PC-9 (cell line): ENCODE results near the gene FAM53A. TPM values are rescaled to one million over a fixed set of nuclear protein-coding genes. Genes with fewer than 3 reads are reported as not detected.

Experiments
- BruUV-seq: library from RNA; stranded (reverse); fragments of 400-500 nt; replicated peaks from 2 replicates; lab custom pipeline; 2021; lab: Mats Ljungman, UMichigan
- CTCF ChIA-PET: fragments of 300-600 bp; sonication (Branson Sonifier 250); formaldehyde crosslinking; loops from one replicate; lab custom pipeline; 2022; ENCODE audit warnings: antibody characterized with exemption; lab: Charles Lee
- POLR2A ChIA-PET: fragments of 300-600 bp; sonication (Branson Sonifier 250); formaldehyde crosslinking; loops from one replicate; lab custom pipeline; 2022; ENCODE audit warnings: antibody characterized with exemption; ENCODE audit not compliant: unreplicated experiment; lab: Charles Lee
- DNase-seq, 2 experiments: peaks; one replicate each; pipeline versions ENCODE4 v3.0.0 to v3.0.0-alpha.2; 2015 to 2022; ENCODE audit warnings: mixed read lengths in 1 of 2
- H2AFZ ChIP-seq: fragments of 200-600 bp; sonication (generic); 2 replicates; pipeline ENCODE4 v1.8.1; 2017; ENCODE audit warnings: antibody characterized with exemption
- H3F3A ChIP-seq: fragments of 200-600 bp; sonication (generic); 2 replicates; pipeline ENCODE4 v1.8.1; 2017; ENCODE audit warnings: antibody characterized with exemption, mild to moderate bottlenecking, low read depth; ENCODE audit not compliant: insufficient read depth
- H3K27ac ChIP-seq: fragments of 200-600 bp; sonication (generic); 2 replicates; pipeline ENCODE4 v1.6.1; 2016; ENCODE audit warnings: mixed run types
- H3K27me3 ChIP-seq: fragments of 200-600 bp; sonication (generic); 2 replicates; pipeline ENCODE4 v1.6.1; 2016; ENCODE audit warnings: low read depth, mixed run types; ENCODE audit not compliant: insufficient read depth
- H3K36me3 ChIP-seq: fragments of 200-600 bp; sonication (generic); 2 replicates; pipeline ENCODE4 v1.6.1; 2016; ENCODE audit warnings: low read depth, mixed run types
- H3K4me1 ChIP-seq: fragments of 200-600 bp; sonication (generic); replicated peaks from 2 replicates; pipeline ENCODE4 v1.6.1; 2016; ENCODE audit warnings: mixed run types; ENCODE audit not compliant: insufficient read depth
- H3K4me2 ChIP-seq: fragments of 200-600 bp; sonication (generic); 2 replicates; pipeline ENCODE4 v1.6.1; 2017; ENCODE audit warnings: mixed run types
- H3K4me3 ChIP-seq: fragments of 200-600 bp; sonication (generic); 2 replicates; pipeline ENCODE4 v1.6.1; 2016; ENCODE audit warnings: mixed run types
- H3K79me2 ChIP-seq: fragments of 200-600 bp; sonication (generic); 2 replicates; pipeline ENCODE4 v1.6.1; 2017; ENCODE audit warnings: low read depth, mixed run types
- H3K9me2 ChIP-seq: fragments of 200-600 bp; sonication (generic); 2 replicates; pipeline ENCODE4 v1.8.1; 2017; ENCODE audit warnings: mild to moderate bottlenecking; ENCODE audit not compliant: insufficient read depth
- H3K9me3 ChIP-seq: fragments of 200-600 bp; sonication (generic); 2 replicates; pipeline ENCODE4 v1.8.1; 2016; ENCODE audit warnings: low read depth; ENCODE audit not compliant: insufficient read depth
- H4K20me1 ChIP-seq: fragments of 200-600 bp; sonication (generic); 2 replicates; pipeline ENCODE4 v1.8.1; 2017; ENCODE audit not compliant: insufficient read depth
- CTCF ChIP-seq: fragments of 200-600 bp; sonication (generic); conservative IDR thresholded peaks from 2 replicates; pipeline ENCODE4 v1.6.1; 2017; ENCODE audit warnings: mixed run types, antibody characterized with exemption, mild to moderate bottlenecking, moderate library complexity
- EZH2 ChIP-seq: fragments of 200-600 bp; sonication (generic); IDR thresholded peaks from 2 replicates; pipeline ENCODE4 v1.8.0; 2017; ENCODE audit warnings: antibody characterized with exemption, low read depth
- intact Hi-C: fragments of 100-400 bp; cut with micrococcal nuclease; formaldehyde crosslinking; loops from one replicate; pipeline ENCODE4 v1.10.0; 2022; ENCODE audit not compliant: unreplicated experiment
- total RNA-seq: library from RNA; stranded (reverse); gene quantifications from 2 replicates; pipeline ENCODE4 v1.2.3, GENCODE V29; 2021

FAM53A gene
- total RNA-seq, 1 experiment from 2014 or later, result 4.0 TPM

GRCh38 chr4:1652088-1652487, 32.0 kb downstream of the FAM53A start:
- no peaks in the 10 kb centered on the region for H3K27me3 ChIP-seq
- no peak overlapping the region for H2AFZ ChIP-seq
- H3K4me1 ChIP-seq, result no peaks in the 10 kb centered on the region
- no peaks in the 10 kb centered on the region for H4K20me1 ChIP-seq
- H3K9me3 ChIP-seq, result no peaks in the 10 kb centered on the region
- peaks cover 6% of the 10 kb centered on the region; the same call in 1 of the 2 replicates for H3F3A ChIP-seq
- H3K9me2 ChIP-seq, result no peaks in the 10 kb centered on the region
- H3K4me3 ChIP-seq, result no peak overlapping the region
- BruUV-seq, result no TSS peak
- ChIA-PET POLR2A (no interaction called here), CTCF (no interaction called here)
- H3K4me2 ChIP-seq, result no peak overlapping the region
- TF ChIP-seq EZH2, result no peak
- TF ChIP-seq CTCF, result no peak
- no peak overlapping the region for H3K27ac ChIP-seq
- no peaks in the 10 kb centered on the region for H3K79me2 ChIP-seq
- H3K36me3 ChIP-seq, result no peaks in the 10 kb centered on the region
- intact Hi-C loops, result no loop called here
- DNase-seq, result no peak

- Histone ChIP-seq H3K27ac (no peak overlapping the region), H3K9me3 (no peaks in the 10 kb centered on the region), H3K4me3 (no peak overlapping the region), H3K4me2 (no peak overlapping the region), H2AFZ (no peak overlapping the region), H3K27me3 (no peaks in the 10 kb centered on the region), H4K20me1 (no peaks in the 10 kb centered on the region), H3K9me2 (no peaks in the 10 kb centered on the region), H3F3A (peaks cover 6% of the 10 kb centered on the region; the same call in 1 of the 2 replicates), H3K36me3 (no peaks in the 10 kb centered on the region), H3K4me1 (no peaks in the 10 kb centered on the region), H3K79me2 (no peaks in the 10 kb centered on the region)
- BruUV-seq, result no TSS peak
- DNase-seq, result no peak
- ChIA-PET POLR2A (no interaction called here), CTCF (no interaction called here)
- intact Hi-C loops, result no loop called here
- TF ChIP-seq CTCF (no peak), EZH2 (no peak)
Measured at GRCh38 chr4:1651609-1652008, 32.5 kb downstream of the FAM53A start.

GRCh38 chr4:1648962-1649361, 35.2 kb downstream of the FAM53A start:
- Histone ChIP-seq H3K27ac (no peak overlapping the region), H3F3A (peaks cover 6% of the 10 kb centered on the region; the same call in 1 of the 2 replicates), H4K20me1 (no peaks in the 10 kb centered on the region), H3K27me3 (no peaks in the 10 kb centered on the region), H3K4me2 (no peak overlapping the region), H3K79me2 (no peaks in the 10 kb centered on the region), H3K4me1 (no peaks in the 10 kb centered on the region), H3K36me3 (no peaks in the 10 kb centered on the region), H3K9me2 (no peaks in the 10 kb centered on the region), H3K4me3 (no peak overlapping the region), H3K9me3 (no peaks in the 10 kb centered on the region), H2AFZ (no peak overlapping the region)
- intact Hi-C loops, result no loop called here
- ChIA-PET CTCF (no interaction called here), POLR2A (no interaction called here)
- DNase-seq, result no peak
- TF ChIP-seq CTCF (no peak), EZH2 (no peak)
- no TSS peak for BruUV-seq
